HepG2 (cell line): Measurements from ENCODE around the gene PPARA. TPM values are rescaled to one million over a fixed set of nuclear protein-coding genes. Genes with fewer than 3 reads are reported as not detected.

Experiments used
- ATAC-seq: fragments of 200-7000 bp; cut with Tn5 transposase; 3 replicates; pipeline ENCODE4 v1.9.1; 2020; ENCODE audit warnings: mild to moderate bottlenecking, moderate library complexity
- BruUV-seq: library from RNA; stranded (reverse); fragments of 400-500 nt; replicated peaks from 2 replicates; lab custom pipeline; 2021; lab: Mats Ljungman, UMichigan
- CTCF ChIA-PET: fragments of 300-600 bp; formaldehyde crosslinking; extraction: SDS; loops from one replicate; lab custom pipeline; 2021; ENCODE audit warnings: low total read pairs, inconsistent platforms, low intra/inter-chr PET ratio; lab: Yijun Ruan, JAX
- POLR2A ChIA-PET: fragments of 350-600 bp; sonication (Branson Sonifier 250); formaldehyde crosslinking; loops from one replicate; lab custom pipeline; 2020; ENCODE audit warnings: antibody characterized with exemption, inconsistent platforms; lab: Yijun Ruan, JAX
- DNase-seq: peaks from one replicate; pipeline ENCODE4 v3.0.0-alpha.2; 2015; ENCODE audit warnings: low spot score
- FAIRE-seq: peaks from 3 replicates; lab custom pipeline; 2011; peaks lifted over from hg19 to GRCh38; lab: Jason Lieb, UNC
- H2AFZ ChIP-seq: one replicate; pipeline ENCODE4 v1.6.1; 2011; ENCODE audit warnings: low read length, inconsistent platforms
- H3K27ac ChIP-seq: fragments of 300-600 bp; 3 replicates; pipeline ENCODE4 v1.8.0; 2011; ENCODE audit warnings: mixed run types, mild to moderate bottlenecking, mixed read lengths, low read length, inconsistent platforms; ENCODE audit not compliant: insufficient read depth; ENCODE audit errors: extremely low read length
- H3K27me3 ChIP-seq, 2 experiments: fragments of 200-600 bp in 1 of 2; 2 replicates in 1 of 2; 3 replicates in 1 of 2; pipeline versions ENCODE4 v1.6.0 to v1.8.0; 2011; ENCODE audit warnings: low read length in 2 of 2, mild to moderate bottlenecking in 2 of 2, moderate library complexity in 2 of 2, inconsistent platforms in 1 of 2; ENCODE audit not compliant: insufficient read depth in 2 of 2, control insufficient read depth in 1 of 2
- H3K36me3 ChIP-seq, 2 experiments: fragments of 200-600 bp in 1 of 2; replicated peaks in 1 of 2; 2 replicates in 1 of 2; 3 replicates in 1 of 2; pipeline versions ENCODE4 v1.5.1 to v1.8.0; 2011; ENCODE audit warnings: low read length in 2 of 2, inconsistent platforms in 1 of 2; ENCODE audit not compliant: insufficient read depth in 2 of 2, control insufficient read depth in 1 of 2
- H3K4me1 ChIP-seq: 2 replicates; pipeline ENCODE4 v1.5.1; 2012; ENCODE audit warnings: low read length, inconsistent platforms; ENCODE audit not compliant: insufficient read depth
- H3K4me2 ChIP-seq: 2 replicates; pipeline ENCODE4 v1.6.0; 2011; ENCODE audit warnings: low read depth, low read length, inconsistent platforms
- H3K4me3 ChIP-seq, 3 experiments: fragments of 200-600 bp in 1 of 3; sonication (generic), shearing (Covaris generic) in 1 of 3; replicated peaks in 1 of 3; 2 replicates each; pipeline ENCODE4 v1.5.1; 2011 to 2016; ENCODE audit warnings: low read length in 3 of 3, inconsistent platforms in 2 of 3, low read depth in 2 of 3, mild to moderate bottlenecking in 2 of 3, control low read depth in 1 of 3, mixed read lengths in 1 of 3; ENCODE audit not compliant: insufficient read depth in 1 of 3
- H3K79me2 ChIP-seq: one replicate; pipeline ENCODE4 v1.6.1; 2011; ENCODE audit warnings: low read length, inconsistent platforms; ENCODE audit not compliant: insufficient read depth
- H3K9ac ChIP-seq: 2 replicates; pipeline ENCODE4 v1.6.0; 2011; ENCODE audit warnings: mild to moderate bottlenecking, low read depth, low read length, inconsistent platforms; ENCODE audit not compliant: insufficient read depth
- H3K9me3 ChIP-seq: 2 replicates; pipeline ENCODE4 v1.5.1; 2012; ENCODE audit warnings: mild to moderate bottlenecking, low read length
- H4K20me1 ChIP-seq: 2 replicates; pipeline ENCODE4 v1.6.0; 2011; ENCODE audit warnings: inconsistent platforms, mild to moderate bottlenecking, low read length, moderate library complexity; ENCODE audit not compliant: insufficient read depth
- ATF2 ChIP-seq: sonication (generic); formaldehyde crosslinking; IDR thresholded peaks from 2 replicates; pipeline ENCODE4 v1.4.0; 2020; ENCODE audit warnings: missing genetic modification reagents
- CREM ChIP-seq, 2 experiments: sonication (generic) in 1 of 2; formaldehyde crosslinking in 1 of 2; IDR thresholded peaks; 2 replicates each; pipeline versions ENCODE4 v1.4.0 to v1.6.1; 2016 to 2020; ENCODE audit warnings: antibody characterized with exemption in 1 of 2, mild to moderate bottlenecking in 1 of 2, missing genetic modification reagents in 1 of 2
- CSRNP2 ChIP-seq: sonication (generic); formaldehyde crosslinking; conservative IDR thresholded peaks from 2 replicates; pipeline ENCODE4 v1.8.0; 2022; ENCODE audit warnings: low read depth, missing genetic modification reagents
- ELF3 ChIP-seq: IDR thresholded peaks from 2 replicates; pipeline ENCODE4 v1.6.1; 2016; ENCODE audit warnings: missing genetic modification reagents, missing compliant biosample characterization
- HNRNPK ChIP-seq: fragments of 200-400 bp; formaldehyde crosslinking; IDR thresholded peaks from 2 replicates; pipeline ENCODE4 v1.6.1; 2018; ENCODE audit warnings: low read length, low read depth, moderate library complexity, mild to moderate bottlenecking; ENCODE audit not compliant: poor library complexity, severe bottlenecking
- KLF11 ChIP-seq: IDR thresholded peaks from 2 replicates; pipeline ENCODE4 v1.6.1; 2016; ENCODE audit warnings: missing compliant biosample characterization
- PRMT3 ChIP-seq: sonication (generic); formaldehyde crosslinking; IDR thresholded peaks from 2 replicates; pipeline ENCODE4 v1.8.1; 2022; ENCODE audit warnings: low read depth, mild to moderate bottlenecking, moderate library complexity, missing genetic modification reagents, borderline replicate concordance
- SMAD1 ChIP-seq: sonication (generic); formaldehyde crosslinking; IDR thresholded peaks from 2 replicates; pipeline ENCODE4 v1.4.0; 2020; ENCODE audit warnings: missing genetic modification reagents, low read depth, mild to moderate bottlenecking, borderline replicate concordance
- SMARCC2 ChIP-seq: fragments of 450-650 bp; IDR thresholded peaks from 2 replicates; pipeline ENCODE4 v1.6.1; 2017; ENCODE audit warnings: antibody characterized with exemption, mild to moderate bottlenecking
- ZNF251 ChIP-seq: sonication (generic); formaldehyde crosslinking; IDR thresholded peaks from 2 replicates; pipeline ENCODE4 v1.9.0; 2021; ENCODE audit warnings: mild to moderate bottlenecking, missing genetic modification reagents
- ZNF326 ChIP-seq: sonication (generic); formaldehyde crosslinking; IDR thresholded peaks from 2 replicates; pipeline ENCODE4 v1.4.0; 2020; ENCODE audit warnings: missing genetic modification reagents, borderline replicate concordance
- ZNF646 ChIP-seq: sonication (generic); formaldehyde crosslinking; IDR thresholded peaks from 2 replicates; pipeline ENCODE4 v1.9.0; 2021; ENCODE audit warnings: mild to moderate bottlenecking, missing genetic modification reagents
- WGBS: methylation state at CpG from one replicate; pipeline ENCODE4 v1.1.6; 2017; ENCODE audit warnings: low lambda C conversion rate; 5-methylcytosine and 5-hydroxymethylcytosine counted together
- in situ Hi-C: cut with HindIII; loops from 2 replicates; pipeline ENCODE4 v1.10.0; 2017; ENCODE audit warnings: low pct_unique_long_range_greater_than_20kb; ENCODE audit not compliant: extremely low pct_ligation_motif_present
- intact Hi-C: fragments of 100-400 bp; cut with micrococcal nuclease; formaldehyde crosslinking; loops from one replicate; pipeline ENCODE4 v1.10.0; 2022; ENCODE audit not compliant: unreplicated experiment
- polyA plus RNA-seq, 8 experiments: library from polyadenylated mRNA; depleted of rRNA in 3 of 8; stranded (reverse) in 7 of 8; unstranded in 1 of 8; fragments of >200 nt; fragmentation: Illumina TruSeq in 4 of 8; extraction: Trizol in 4 of 8; gene quantifications; 2 replicates each; pipeline versions ENCODE4 v1.2.1 to v1.2.3, GENCODE V29; 2011 to 2016; ENCODE audit warnings: low read depth in 4 of 8, missing spikeins in 1 of 8, mixed read lengths in 1 of 8; ENCODE audit not compliant: insufficient read depth in 1 of 8
- total RNA-seq, 5 experiments: library from RNA; depleted of rRNA; stranded (reverse); fragments of >200 nt; fragmentation: Illumina TruSeq; extraction: Trizol; gene quantifications; 2 replicates each; pipeline ENCODE4 v1.2.3, GENCODE V29; 2016; ENCODE audit warnings: low read depth in 1 of 5

The PPARA gene
- total and polyA plus RNA-seq, 2 of the 13 experiments (the other 11 are each of a cell fraction or from before 2014, with no cell fraction given) = 18.2 to 24.7 TPM

GRCh38 chr22:46158283-46158682 lies 8.0 kb downstream of the PPARA start:
- peaks cover 66% of the 10 kb centered on the region for H3K4me1 ChIP-seq
- POLR2A ChIA-PET = no interaction called here
- BruUV-seq = no TSS peak

More at GRCh38 chr22:46158283-46158682, 8.0 kb downstream of the PPARA start:
- no peak for ATAC-seq
- intact Hi-C loops (no loop called here), in situ Hi-C loops (no loop called here)
- Histone ChIP-seq H2AFZ (no peak overlapping the region), H3K27ac (peak overlapping the region; percentile 39), H3K79me2 (peaks cover 4% of the 10 kb centered on the region), H3K4me3 (no peak overlapping the region), H3K4me2 (no peak overlapping the region), H3K27me3 (no peaks in the 10 kb centered on the region), H3K9ac (no peak overlapping the region), H3K9me3 (no peaks in the 10 kb centered on the region), H4K20me1 (no peaks in the 10 kb centered on the region), H3K36me3 (peaks cover 0 to 11% of the 10 kb centered on the region in 2 experiments; a peak in 3 of 5 replicates)
- no peak for FAIRE-seq
- TF ChIP-seq CREM (IDR thresholded peaks at IDR 0.05) (no peak), CREM (CRISPR knock-in tag; IDR thresholded peaks at IDR 0.05) (no peak), HNRNPK (no peak), ELF3 (no peak), ZNF646 (no peak), CSRNP2 (CRISPR knock-in tag) (no peak), SMARCC2 (no peak), KLF11 (CRISPR knock-in tag) (no peak), ATF2 (CRISPR knock-in tag) (no peak), ZNF326 (CRISPR knock-in tag) (no peak), SMAD1 (CRISPR knock-in tag) (no peak), PRMT3 (no peak), ZNF251 (CRISPR knock-in tag) (no peak)
- no peak for DNase-seq
- 96% methylated on average over 7 of the region's 7 CpGs for WGBS
- CTCF ChIA-PET = no interaction called here
